ENCODE data around the gene SPPL3.

DNA sequence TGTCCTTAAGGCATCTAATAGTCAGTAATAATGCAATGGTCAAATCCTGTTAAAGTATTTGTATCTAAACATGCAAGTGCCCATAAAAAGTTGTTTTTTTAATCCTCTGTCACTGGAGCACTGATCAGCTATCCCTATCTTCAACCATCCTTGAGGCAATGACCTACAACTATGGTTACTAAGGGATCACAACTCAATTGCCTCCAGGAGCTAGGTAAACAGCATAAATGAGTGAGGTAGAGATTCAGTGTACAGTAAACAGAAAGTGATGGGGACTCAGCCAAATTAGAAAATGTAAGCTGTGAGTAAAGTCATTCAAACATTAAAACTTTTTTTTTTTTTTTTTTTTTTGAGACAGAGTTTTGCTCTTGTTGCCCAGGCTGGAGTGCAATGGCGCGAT, 18.6 kb downstream of the SPPL3 start:
- no peak for TF ChIP-seq CTCF (IDR thresholded peaks at IDR 0.05; ENCODE audit: poor library complexity)
- no peak for TF ChIP-seq EZH2phosphoT487 (IDR thresholded peaks at IDR 0.05; ENCODE audit: low read depth, severe bottlenecking, unreplicated experiment)

All from hepatocyte (in vitro differentiated cells).